Testis (tissue), 3 donors: ENCODE data around the gene EXOC6. TPM values are rescaled to one million over a fixed set of nuclear protein-coding genes. Genes with fewer than 3 reads are reported as not detected.
"Not testable (repeated sequence)": the region's sequence is repeated elsewhere in the genome, so short reads cannot be mapped to it uniquely, and the experiment has no call there.

Source experiments
- DNase-seq: peaks from one replicate; pipeline ENCODE4 v3.0.0-alpha.2; 2019
- H3K27ac ChIP-seq, 2 donors: fragments of 200-600 bp; sonication (generic); one replicate each; pipeline ENCODE4 v1.5.1; 2019
- H3K27me3 ChIP-seq: fragments of 200-600 bp; sonication (generic); one replicate; pipeline ENCODE4 v1.5.1; 2019
- H3K36me3 ChIP-seq: fragments of 200-600 bp; sonication (generic); one replicate; pipeline ENCODE4 v1.5.1; 2017; ENCODE audit warnings: low read depth; ENCODE audit errors: missing control alignments
- H3K4me1 ChIP-seq: fragments of 200-600 bp; sonication (generic); one replicate; pipeline ENCODE4 v1.5.1; 2019
- H3K4me3 ChIP-seq, 2 donors: fragments of 200-600 bp; sonication (generic); one replicate each; pipeline ENCODE4 v1.5.1; 2017 to 2019
- H3K9me3 ChIP-seq: fragments of 200-600 bp; sonication (generic); one replicate; pipeline ENCODE4 v1.5.1; 2017
- POLR2A ChIP-seq: fragments of 450-650 bp; IDR thresholded peaks from one replicate; pipeline ENCODE4 v1.6.1; 2017; ENCODE audit warnings: antibody characterized with exemption, mild to moderate bottlenecking, moderate library complexity
- WGBS, 2 donors: methylation state at CpG; one replicate each; pipeline ENCODE4 v1.1.5; 2018; 5-methylcytosine and 5-hydroxymethylcytosine counted together
- intact Hi-C: fragments of 100-400 bp; cut with DNase I; formaldehyde crosslinking; loops from one replicate; pipeline ENCODE4 v1.15.1; 2023; ENCODE audit warnings: low total_unique reads
- polyA plus RNA-seq: library from polyadenylated mRNA; stranded (reverse); fragments of 350-450 nt; fragmentation: Illumina TruSeq; extraction: RNeasy Lipid Tissue Mini Kit (QIAGEN cat#74804); gene quantifications from one replicate; pipeline ENCODE4 v1.2.3, GENCODE V29; 2014; ENCODE audit warnings: low read depth, low replicate concordance; ENCODE audit not compliant: insufficient read depth
- total RNA-seq, 2 donors: library from RNA; depleted of rRNA; stranded (reverse); fragments of >200 nt; gene quantifications; one replicate each; pipeline ENCODE4 v1.2.3, GENCODE V29; 2016
- TF ChIP-seq, protein P1 (sequence below), 3 experiments: fragments of 450-650 bp in 2 of 3; fragments of 200-600 bp in 1 of 3; sonication (generic) in 1 of 3; IDR thresholded peaks; one replicate each; pipeline ENCODE4 v1.5.1; 2016 to 2019; ENCODE audit warnings: antibody characterized with exemption in 3 of 3, mild to moderate bottlenecking in 2 of 3, moderate library complexity in 1 of 3

EXOC6 gene
- total and polyA plus RNA-seq, 3 donors from 2014 or later, result 13.3 to 38.5 (median 28.0) TPM

DNA sequence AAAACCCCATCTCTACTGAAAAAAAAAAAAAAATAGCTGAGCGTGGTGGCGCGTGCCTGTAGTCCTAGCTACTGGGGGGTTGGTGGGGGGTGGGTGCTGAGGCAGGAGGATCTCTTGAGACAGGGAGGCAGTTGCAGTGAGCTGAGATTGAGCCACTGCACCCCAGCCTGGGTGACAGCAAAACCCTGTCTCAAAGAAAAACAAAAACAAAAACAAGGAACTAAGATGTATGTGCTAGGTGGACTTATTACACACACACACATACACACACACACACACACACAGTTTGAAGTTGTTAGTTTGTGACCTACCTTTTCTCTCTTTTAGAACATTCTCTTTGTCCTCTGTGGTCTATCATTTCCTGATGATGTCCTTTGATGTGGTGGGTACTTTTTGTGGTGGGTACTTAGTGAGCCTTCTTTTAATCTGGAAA, 53.5 kb downstream of the EXOC6 start:
- no peak for TF ChIP-seq POLR2A
- no peak overlapping the region for H3K27ac ChIP-seq
- no peaks in the 10 kb centered on the region for H3K36me3 ChIP-seq
- no peak for DNase-seq
- no peaks in the 10 kb centered on the region for H3K4me1 ChIP-seq
- H3K27me3 ChIP-seq, result no peaks in the 10 kb centered on the region
- no peak overlapping the region for H3K4me3 ChIP-seq
- intact Hi-C loops, result no loop called here
- H3K9me3 ChIP-seq, result no peaks in the 10 kb centered on the region
- 95 to 98% methylated on average over 3 of the region's 3 CpGs for WGBS, 2 donors

DNA sequence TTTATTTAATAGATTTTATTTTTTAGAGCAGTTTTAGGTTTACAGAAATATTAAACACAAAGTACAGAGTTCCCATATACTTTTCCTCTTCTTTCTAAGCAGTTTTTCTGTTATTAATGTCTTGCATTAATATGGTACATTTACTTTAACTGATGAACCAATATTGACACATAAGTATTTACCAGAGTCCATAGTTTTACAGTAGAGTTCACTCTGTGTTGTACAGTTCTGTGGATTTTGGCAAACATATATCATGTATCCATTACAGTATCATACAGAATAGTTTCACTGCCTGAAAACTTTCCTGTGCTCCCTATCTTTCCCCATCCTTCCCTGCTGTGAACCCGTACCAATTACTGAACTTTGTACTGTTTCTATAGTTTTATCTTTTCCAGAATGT, 55.3 kb downstream of the EXOC6 start:
- Histone ChIP-seq H3K27me3 (no peaks in the 10 kb centered on the region), H3K4me1 (no peaks in the 10 kb centered on the region), H3K36me3 (no peaks in the 10 kb centered on the region), H3K9me3 (no peaks in the 10 kb centered on the region), H3K27ac (no peak overlapping the region), H3K4me3 (no peak overlapping the region)
- intact Hi-C loops, result no loop called here
- no peak for DNase-seq
- 78 to 93% methylated on average over 1 of the region's 1 CpG for WGBS, 2 donors
- TF ChIP-seq, protein P1, sequence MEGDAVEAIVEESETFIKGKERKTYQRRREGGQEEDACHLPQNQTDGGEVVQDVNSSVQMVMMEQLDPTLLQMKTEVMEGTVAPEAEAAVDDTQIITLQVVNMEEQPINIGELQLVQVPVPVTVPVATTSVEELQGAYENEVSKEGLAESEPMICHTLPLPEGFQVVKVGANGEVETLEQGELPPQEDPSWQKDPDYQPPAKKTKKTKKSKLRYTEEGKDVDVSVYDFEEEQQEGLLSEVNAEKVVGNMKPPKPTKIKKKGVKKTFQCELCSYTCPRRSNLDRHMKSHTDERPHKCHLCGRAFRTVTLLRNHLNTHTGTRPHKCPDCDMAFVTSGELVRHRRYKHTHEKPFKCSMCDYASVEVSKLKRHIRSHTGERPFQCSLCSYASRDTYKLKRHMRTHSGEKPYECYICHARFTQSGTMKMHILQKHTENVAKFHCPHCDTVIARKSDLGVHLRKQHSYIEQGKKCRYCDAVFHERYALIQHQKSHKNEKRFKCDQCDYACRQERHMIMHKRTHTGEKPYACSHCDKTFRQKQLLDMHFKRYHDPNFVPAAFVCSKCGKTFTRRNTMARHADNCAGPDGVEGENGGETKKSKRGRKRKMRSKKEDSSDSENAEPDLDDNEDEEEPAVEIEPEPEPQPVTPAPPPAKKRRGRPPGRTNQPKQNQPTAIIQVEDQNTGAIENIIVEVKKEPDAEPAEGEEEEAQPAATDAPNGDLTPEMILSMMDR (IDR thresholded peaks at IDR 0.05), result no peak
- no peak for TF ChIP-seq POLR2A

GRCh38 chr10:92907280-92907679, 59.0 kb downstream of the EXOC6 start:
- Histone ChIP-seq H3K27me3 (no peaks in the 10 kb centered on the region), H3K9me3 (no peaks in the 10 kb centered on the region), H3K27ac (no peak overlapping the region), H3K4me1 (no peaks in the 10 kb centered on the region), H3K36me3 (no peaks in the 10 kb centered on the region), H3K4me3 (no peak overlapping the region)
- intact Hi-C loops, result no loop called here
- 96 to 98% methylated on average over 4 of the region's 4 CpGs for WGBS, 2 donors
- DNase-seq, result no peak
- TF ChIP-seq, protein P1 (IDR thresholded peaks at IDR 0.05), result no peak
- TF ChIP-seq POLR2A, result no peak

DNA sequence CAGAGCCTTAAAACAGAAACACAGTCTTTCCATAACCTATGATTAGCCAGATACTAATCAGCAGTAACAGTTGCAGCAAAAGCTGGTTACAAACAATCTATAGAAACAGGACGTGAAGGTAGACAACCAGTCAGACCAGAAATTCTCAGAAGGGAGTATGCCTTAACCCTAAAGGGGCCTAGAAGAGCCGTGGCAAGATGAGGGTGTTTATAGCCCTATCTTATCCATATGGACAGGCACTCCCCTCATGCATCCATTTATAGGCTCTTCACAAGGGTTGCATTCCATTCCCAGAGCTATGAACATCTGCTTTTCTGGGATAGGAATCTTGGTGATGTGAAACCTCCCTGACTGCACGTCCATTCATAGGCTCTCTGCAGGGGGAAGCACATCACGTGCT, 64.3 kb downstream of the EXOC6 start:
- intact Hi-C loops, H3K9me3 ChIP-seq: not testable (repeated sequence)
- 58 to 83% methylated on average over 1 to 4 of the region's 4 CpGs for WGBS, 2 donors

GRCh38 chr10:92913973-92914372, 65.7 kb downstream of the EXOC6 start:
- Histone ChIP-seq H3K36me3 (no peaks in the 10 kb centered on the region), H3K27me3 (no peaks in the 10 kb centered on the region), H3K4me3 (no peak overlapping the region), H3K9me3 (no peaks in the 10 kb centered on the region), H3K27ac (no peak overlapping the region), H3K4me1 (no peaks in the 10 kb centered on the region)
- TF ChIP-seq, protein P1 (IDR thresholded peaks at IDR 0.05), result no peak
- TF ChIP-seq POLR2A, result no peak
- intact Hi-C loops, result no loop called here
- DNase-seq, result no peak
- 82 to 83% methylated on average over 6 of the region's 6 CpGs for whole genome bisulfite sequencing, 2 donors

More for the DNA sequence above, 64.3 kb downstream of the EXOC6 start:
- H3K27ac ChIP-seq, H3K36me3 ChIP-seq, DNase-seq, H3K27me3 ChIP-seq, H3K4me3 ChIP-seq, H3K4me1 ChIP-seq: not testable (repeated sequence)
